CD8-positive, alpha-beta memory T cell (primary cell): Measurements from ENCODE around the gene GRIP1. TPM values are rescaled to one million over a fixed set of nuclear protein-coding genes. Genes with fewer than 3 reads are reported as not detected.

Experiments
- CTCF ChIA-PET: fragments of 350-600 bp; sonication (Branson Sonifier 250); formaldehyde crosslinking; loops from one replicate; lab custom pipeline; 2021; ENCODE audit warnings: antibody characterized with exemption; lab: Charles Lee
- POLR2A ChIA-PET: fragments of 350-600 bp; sonication (Branson Sonifier 250); formaldehyde crosslinking; loops from one replicate; lab custom pipeline; 2021; ENCODE audit warnings: antibody characterized with exemption; lab: Charles Lee
- DNase-seq, 5 donors: peaks; one replicate each; pipeline versions ENCODE4 v3.0.0 to v3.0.0-alpha.2; 2020 to 2022; ENCODE audit warnings: mixed read lengths in 1 of 5
- H3K27ac ChIP-seq: one replicate; pipeline ENCODE4 v1.7.0; 2013; ENCODE audit warnings: low read depth, mild to moderate bottlenecking, low read length, moderate library complexity
- H3K27me3 ChIP-seq: 2 replicates; pipeline ENCODE4 v1.7.0; 2013; ENCODE audit warnings: low read length, mild to moderate bottlenecking; ENCODE audit not compliant: insufficient read depth, poor library complexity, severe bottlenecking
- H3K36me3 ChIP-seq: 2 replicates; pipeline ENCODE4 v1.7.0; 2013; ENCODE audit warnings: mild to moderate bottlenecking, low read length, moderate library complexity; ENCODE audit not compliant: insufficient read depth
- H3K4me1 ChIP-seq: 2 replicates; pipeline ENCODE4 v1.7.0; 2013; ENCODE audit warnings: mild to moderate bottlenecking, low read length, moderate library complexity; ENCODE audit not compliant: insufficient read depth
- H3K4me3 ChIP-seq: 2 replicates; pipeline ENCODE4 v1.7.0; 2013; ENCODE audit warnings: mild to moderate bottlenecking, low read length
- H3K9me3 ChIP-seq: 2 replicates; pipeline ENCODE4 v1.7.0; 2013; ENCODE audit warnings: mild to moderate bottlenecking, low read length
- H3K27ac Mint-ChIP-seq, 8 donors: one replicate each; pipeline ENCODE4 v1.8.0; 2020 to 2021; ENCODE audit warnings: mixed read lengths in 8 of 8, mild to moderate bottlenecking in 6 of 8, inconsistent platforms in 3 of 8, moderate library complexity in 3 of 8
- H3K27me3 Mint-ChIP-seq, 2 donors: one replicate each; pipeline ENCODE4 v1.8.0; 2020 to 2021; ENCODE audit warnings: mixed read lengths in 2 of 2, mild to moderate bottlenecking in 1 of 2, moderate library complexity in 1 of 2
- H3K36me3 Mint-ChIP-seq, 3 donors: one replicate each; pipeline ENCODE4 v1.8.0; 2020 to 2021; ENCODE audit warnings: mixed read lengths in 3 of 3, inconsistent platforms in 1 of 3, mild to moderate bottlenecking in 1 of 3
- H3K4me1 Mint-ChIP-seq, 3 donors: one replicate each; pipeline ENCODE4 v1.8.0; 2020 to 2021; ENCODE audit warnings: mixed read lengths in 3 of 3, inconsistent platforms in 1 of 3, mild to moderate bottlenecking in 1 of 3
- H3K4me3 Mint-ChIP-seq, 7 donors: one replicate each; pipeline ENCODE4 v1.8.0; 2020 to 2021; ENCODE audit warnings: mixed read lengths in 7 of 7, mild to moderate bottlenecking in 6 of 7, moderate library complexity in 4 of 7, inconsistent platforms in 2 of 7
- H3K9me3 Mint-ChIP-seq, 5 donors: one replicate each; pipeline ENCODE4 v1.8.0; 2020 to 2022; ENCODE audit warnings: mixed read lengths in 5 of 5, mild to moderate bottlenecking in 3 of 5, moderate library complexity in 2 of 5, inconsistent platforms in 1 of 5
- polyA plus RNA-seq: library from polyadenylated mRNA; unstranded; fragments of 300-500 nt; fragmentation: Illumina TruSeq; gene quantifications from one replicate; pipeline ENCODE4 v1.2.3, GENCODE V29; 2021
- total RNA-seq, 2 experiments: library from RNA; stranded (reverse); gene quantifications; one replicate each; pipeline ENCODE4 v1.2.3, GENCODE V29; 2021

The GRIP1 gene
- total and polyA plus RNA-seq, 3 experiments from 2014 or later, result 0.31 to 1.5 (median 1.3) TPM

DNA sequence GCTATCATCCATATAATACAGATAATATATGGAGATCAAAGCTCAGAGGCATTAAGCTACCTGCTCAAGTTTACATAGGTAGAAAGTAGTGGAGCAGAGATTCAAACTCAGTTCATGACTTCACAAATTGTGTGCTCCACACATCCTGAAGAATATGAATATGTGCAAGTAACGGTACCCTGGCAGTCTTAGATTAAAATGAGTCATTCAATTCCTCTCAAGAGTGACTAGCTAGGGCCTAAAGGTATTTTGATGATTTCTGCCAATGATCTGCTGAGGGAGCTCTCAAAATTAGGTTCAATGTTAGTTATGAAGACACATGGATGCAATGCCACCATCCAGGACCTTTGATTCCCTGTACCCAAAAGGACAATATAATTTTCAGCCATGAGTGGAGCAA is 58.9 kb downstream of the GRIP1 start:
- no peaks in the 10 kb centered on the region for H3K27me3 ChIP-seq
- no peaks in the 10 kb centered on the region for H3K4me1 ChIP-seq
- CTCF ChIA-PET, result no interaction called here
- no peaks in the 10 kb centered on the region for H3K4me1 Mint-ChIP-seq
- no peak overlapping the region for H3K27ac ChIP-seq
- H3K27ac Mint-ChIP-seq, result no peak overlapping the region
- no peaks in the 10 kb centered on the region for H3K36me3 ChIP-seq
- H3K27me3 Mint-ChIP-seq, result peaks cover 0 to 3% of the 10 kb centered on the region in 2 donors
- POLR2A ChIA-PET, result no interaction called here
- no peak overlapping the region for H3K4me3 ChIP-seq
- no peaks in the 10 kb centered on the region for H3K36me3 Mint-ChIP-seq
- H3K9me3 ChIP-seq, result no peaks in the 10 kb centered on the region
- no peak for DNase-seq
- no peaks in the 10 kb centered on the region for H3K9me3 Mint-ChIP-seq
- no peak overlapping the region for H3K4me3 Mint-ChIP-seq

DNA sequence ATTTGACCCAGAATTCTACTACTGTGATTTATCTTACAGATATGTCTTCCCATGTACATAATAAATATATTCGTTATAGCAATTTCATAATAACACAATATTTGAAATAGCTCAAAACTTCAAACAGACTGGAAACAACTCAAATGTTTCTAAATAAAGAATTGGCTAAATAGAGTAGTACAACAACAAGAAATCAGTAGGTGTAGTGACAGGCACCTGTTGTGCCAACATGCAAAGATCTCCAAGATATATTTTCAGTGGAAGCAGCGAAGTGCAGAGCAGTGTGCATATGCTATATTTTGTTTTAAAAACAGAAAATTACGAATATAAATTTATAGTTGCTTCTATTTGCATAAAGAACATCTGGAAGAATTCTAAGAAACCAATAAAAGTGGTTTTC is 60.9 kb downstream of the GRIP1 start:
- Mint-ChIP-seq H3K4me3 (no peak overlapping the region), H3K36me3 (no peaks in the 10 kb centered on the region), H3K27ac (no peak overlapping the region), H3K4me1 (no peaks in the 10 kb centered on the region), H3K9me3 (no peaks in the 10 kb centered on the region), H3K27me3 (peaks cover 0 to 7% of the 10 kb centered on the region in 2 donors)
- Histone ChIP-seq H3K36me3 (no peaks in the 10 kb centered on the region), H3K9me3 (no peaks in the 10 kb centered on the region), H3K27me3 (no peaks in the 10 kb centered on the region), H3K4me1 (no peaks in the 10 kb centered on the region), H3K27ac (no peak overlapping the region), H3K4me3 (no peak overlapping the region)
- no peak for DNase-seq
- POLR2A ChIA-PET, result no interaction called here
- CTCF ChIA-PET, result no interaction called here

DNA sequence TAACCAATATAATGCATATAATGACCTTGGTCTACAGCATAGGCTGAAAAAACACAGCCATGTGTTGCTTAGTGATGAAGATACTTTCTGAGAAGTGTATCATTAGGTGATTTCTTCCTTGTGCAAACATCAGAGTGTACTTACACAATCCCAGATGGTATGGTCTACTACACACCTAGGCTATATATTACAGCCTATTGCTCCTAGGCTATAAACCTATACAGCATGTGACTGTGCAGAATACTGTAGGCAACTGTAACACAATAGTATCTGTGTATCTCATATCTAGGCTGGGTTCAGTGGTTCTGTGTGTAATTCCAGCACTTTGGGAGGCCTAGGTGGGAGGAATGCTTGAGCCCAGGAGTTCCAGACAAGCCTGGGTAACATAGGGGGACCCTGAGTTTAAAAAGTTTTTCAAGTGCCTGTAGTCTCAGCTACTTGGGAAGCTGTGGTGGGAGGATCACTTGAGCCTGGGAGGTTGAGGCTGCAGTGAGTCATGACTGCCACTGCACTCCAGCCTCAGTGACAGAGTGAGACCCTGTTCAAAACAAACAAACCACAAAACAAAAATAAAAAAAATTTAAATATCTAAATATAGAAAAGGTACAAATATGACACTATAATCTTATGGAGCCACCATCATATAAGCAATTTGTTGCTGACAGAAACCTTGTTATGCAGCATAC is 66.6 kb downstream of the GRIP1 start:
- Mint-ChIP-seq H3K27ac (no peak overlapping the region), H3K4me1 (no peaks in the 10 kb centered on the region), H3K4me3 (no peak overlapping the region), H3K36me3 (no peaks in the 10 kb centered on the region), H3K27me3 (peaks cover 0 to 7% of the 10 kb centered on the region in 2 donors), H3K9me3 (no peaks in the 10 kb centered on the region)
- Histone ChIP-seq H3K4me1 (no peaks in the 10 kb centered on the region), H3K27ac (no peak overlapping the region), H3K27me3 (no peaks in the 10 kb centered on the region), H3K9me3 (no peaks in the 10 kb centered on the region), H3K36me3 (no peaks in the 10 kb centered on the region), H3K4me3 (no peak overlapping the region)
- CTCF ChIA-PET, result no interaction called here
- DNase-seq, result no peak
- POLR2A ChIA-PET, result no interaction called here

DNA sequence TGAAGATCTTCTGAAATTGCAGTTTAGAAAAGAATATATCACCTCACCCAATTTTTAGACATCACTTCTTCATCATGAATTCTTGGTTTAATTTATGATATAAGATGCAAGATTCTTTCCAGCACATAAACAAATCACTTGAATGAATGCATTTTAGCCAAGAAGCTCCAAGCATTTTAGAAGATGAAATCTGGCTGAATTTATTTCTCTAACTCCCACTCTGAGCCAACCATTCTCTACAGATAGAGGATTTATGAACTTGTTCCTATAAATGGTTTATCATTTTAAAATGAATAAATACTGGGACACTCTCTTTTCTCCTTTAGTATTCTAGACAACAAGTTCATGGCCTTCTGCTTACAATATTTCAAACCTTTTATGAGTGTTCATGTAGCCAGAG is 71.7 kb downstream of the GRIP1 start:
- peaks cover 0 to 15% of the 10 kb centered on the region in 2 donors for H3K27me3 Mint-ChIP-seq
- H3K27ac ChIP-seq, result no peak overlapping the region
- no peak overlapping the region for H3K4me3 ChIP-seq
- H3K4me1 Mint-ChIP-seq, result no peaks in the 10 kb centered on the region
- no peaks in the 10 kb centered on the region for H3K36me3 ChIP-seq
- no peak for DNase-seq
- H3K9me3 Mint-ChIP-seq, result no peaks in the 10 kb centered on the region
- no peaks in the 10 kb centered on the region for H3K27me3 ChIP-seq
- no peaks in the 10 kb centered on the region for H3K9me3 ChIP-seq
- CTCF ChIA-PET, result no interaction called here
- H3K4me3 Mint-ChIP-seq, result no peak overlapping the region
- no peaks in the 10 kb centered on the region for H3K36me3 Mint-ChIP-seq
- H3K4me1 ChIP-seq, result no peaks in the 10 kb centered on the region
- H3K27ac Mint-ChIP-seq, result no peak overlapping the region
- POLR2A ChIA-PET, result no interaction called here

DNA sequence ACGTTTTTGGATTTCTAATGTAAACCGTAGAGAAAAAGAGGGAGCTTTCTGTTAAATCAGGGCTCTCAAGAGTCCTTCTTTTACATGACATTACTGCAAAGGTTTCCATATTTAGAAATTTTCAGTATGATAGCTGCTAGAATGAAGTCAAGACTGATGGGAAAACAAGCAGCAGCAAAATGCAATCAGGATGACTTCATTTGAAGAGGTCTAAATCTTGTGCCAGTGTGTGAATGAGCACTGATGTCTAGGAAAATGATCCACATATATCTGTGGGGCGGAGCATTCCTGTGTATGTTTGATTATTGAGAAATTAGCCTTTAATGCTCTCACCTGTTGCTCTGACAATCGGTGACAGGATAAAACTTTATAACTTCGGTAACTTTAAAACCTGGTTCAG is 73.6 kb downstream of the GRIP1 start:
- DNase-seq, result no peak
- Histone ChIP-seq H3K9me3 (no peaks in the 10 kb centered on the region), H3K4me1 (no peaks in the 10 kb centered on the region), H3K27me3 (no peaks in the 10 kb centered on the region), H3K27ac (no peak overlapping the region), H3K36me3 (no peaks in the 10 kb centered on the region), H3K4me3 (no peak overlapping the region)
- POLR2A ChIA-PET, result no interaction called here
- H3K27ac Mint-ChIP-seq, result no peak overlapping the region
- H3K36me3 Mint-ChIP-seq, result no peaks in the 10 kb centered on the region
- H3K27me3 Mint-ChIP-seq, result peaks cover 0 to 15% of the 10 kb centered on the region in 2 donors
- CTCF ChIA-PET, result no interaction called here
- no peaks in the 10 kb centered on the region for H3K9me3 Mint-ChIP-seq
- no peaks in the 10 kb centered on the region for H3K4me1 Mint-ChIP-seq
- no peak overlapping the region for H3K4me3 Mint-ChIP-seq

DNA sequence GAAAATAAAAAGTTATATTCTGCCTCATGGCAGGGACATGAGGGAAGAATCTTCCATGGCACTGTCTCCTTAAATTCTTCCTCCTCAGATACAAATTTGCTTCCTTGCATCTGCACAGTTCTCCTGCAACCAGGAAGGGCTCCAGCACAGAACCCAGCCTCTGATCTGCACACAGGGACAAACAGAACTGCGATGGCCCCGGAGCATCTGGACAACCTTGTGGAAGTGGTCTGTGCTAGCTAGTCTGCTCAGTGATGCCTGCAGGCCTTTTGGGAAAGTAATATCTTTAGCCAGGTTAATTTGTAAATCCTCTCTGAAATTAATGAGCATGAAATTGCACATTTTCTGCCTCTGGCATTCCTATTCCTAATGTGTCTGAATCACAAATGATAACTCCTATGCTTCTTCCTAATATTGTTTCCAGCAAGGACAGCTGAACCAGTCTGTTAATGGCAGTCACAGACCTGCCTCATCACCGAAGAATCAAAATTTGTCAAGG is 74.8 kb downstream of the GRIP1 start:
- H3K36me3 ChIP-seq, result no peaks in the 10 kb centered on the region
- H3K27ac ChIP-seq, result no peak overlapping the region
- no peaks in the 10 kb centered on the region for H3K27me3 ChIP-seq
- Mint-ChIP-seq H3K36me3 (no peaks in the 10 kb centered on the region), H3K9me3 (no peaks in the 10 kb centered on the region), H3K4me3 (no peak overlapping the region), H3K4me1 (no peaks in the 10 kb centered on the region), H3K27me3 (peaks cover 0 to 15% of the 10 kb centered on the region in 2 donors), H3K27ac (no peak overlapping the region)
- no peaks in the 10 kb centered on the region for H3K9me3 ChIP-seq
- CTCF ChIA-PET, result no interaction called here
- no peaks in the 10 kb centered on the region for H3K4me1 ChIP-seq
- POLR2A ChIA-PET, result no interaction called here
- no peak for DNase-seq
- H3K4me3 ChIP-seq, result no peak overlapping the region

DNA sequence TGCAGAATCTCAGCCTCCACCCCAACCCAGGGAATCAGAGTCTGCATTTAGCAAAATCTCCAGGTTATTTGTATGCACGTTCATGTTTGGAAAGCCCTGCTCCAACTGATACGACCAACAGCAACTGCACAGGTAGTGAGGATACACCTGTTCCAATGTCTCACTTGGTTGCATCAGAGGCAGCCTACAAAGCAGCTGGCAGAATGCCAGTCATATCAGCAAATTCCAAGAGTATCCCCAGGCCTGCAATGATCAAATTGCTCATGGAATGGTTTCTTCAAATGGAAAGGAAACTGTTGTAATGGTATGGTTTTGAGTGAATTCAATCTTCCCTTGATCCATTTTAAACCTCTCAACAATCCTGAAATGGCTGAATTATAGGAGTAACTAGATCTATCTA is 75.4 kb downstream of the GRIP1 start:
- DNase-seq, result no peak
- H3K9me3 Mint-ChIP-seq, result no peaks in the 10 kb centered on the region
- Histone ChIP-seq H3K27me3 (no peaks in the 10 kb centered on the region), H3K27ac (no peak overlapping the region), H3K36me3 (no peaks in the 10 kb centered on the region), H3K4me1 (no peaks in the 10 kb centered on the region), H3K4me3 (no peak overlapping the region), H3K9me3 (no peaks in the 10 kb centered on the region)
- no peak overlapping the region for H3K4me3 Mint-ChIP-seq
- no peaks in the 10 kb centered on the region for H3K36me3 Mint-ChIP-seq
- ChIA-PET POLR2A (no interaction called here), CTCF (no interaction called here)
- H3K27me3 Mint-ChIP-seq, result peaks cover 1 to 15% of the 10 kb centered on the region in 2 donors
- H3K4me1 Mint-ChIP-seq, result no peaks in the 10 kb centered on the region
- H3K27ac Mint-ChIP-seq, result no peak overlapping the region

DNA sequence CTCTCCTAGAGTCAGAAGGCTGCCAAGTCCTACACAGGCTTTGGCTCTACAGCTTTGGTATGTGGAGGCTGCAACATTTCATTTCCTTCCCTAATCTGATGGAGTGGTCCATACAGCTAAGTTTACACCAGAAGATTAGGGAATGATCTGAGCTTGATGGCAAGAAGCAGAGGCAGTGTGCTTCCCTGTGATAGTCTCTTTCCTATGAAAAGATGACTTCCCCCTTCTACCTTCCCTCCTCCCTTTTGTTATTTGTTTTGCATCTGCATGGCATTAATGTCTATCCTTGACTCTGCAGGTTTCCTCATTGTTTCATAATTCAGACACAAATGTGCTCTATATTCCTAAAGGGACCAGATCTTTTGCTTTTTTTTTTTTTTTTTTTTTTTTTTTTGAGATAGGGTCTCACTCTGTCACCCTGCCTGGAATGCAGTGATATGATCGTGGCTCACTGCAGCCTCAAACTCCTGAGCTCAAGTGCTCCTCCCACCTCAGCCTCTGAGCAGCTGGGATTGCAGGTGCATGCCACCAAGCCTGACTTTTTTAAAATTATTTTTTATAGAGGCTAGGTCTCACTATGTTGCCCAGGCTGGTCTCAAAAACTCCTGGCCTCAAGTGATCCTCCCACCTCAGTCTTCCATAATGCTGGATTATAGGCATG is 76.3 kb downstream of the GRIP1 start:
- H3K4me1 ChIP-seq, result no peaks in the 10 kb centered on the region
- no peak overlapping the region for H3K27ac ChIP-seq
- H3K27me3 ChIP-seq, result no peaks in the 10 kb centered on the region
- H3K27me3 Mint-ChIP-seq, result peaks cover 1 to 15% of the 10 kb centered on the region in 2 donors
- H3K4me3 ChIP-seq, result no peak overlapping the region
- no peak for DNase-seq
- H3K9me3 ChIP-seq, result no peaks in the 10 kb centered on the region
- H3K36me3 ChIP-seq, result no peaks in the 10 kb centered on the region
- H3K9me3 Mint-ChIP-seq, result no peaks in the 10 kb centered on the region
- CTCF ChIA-PET, result no interaction called here
- H3K36me3 Mint-ChIP-seq, result no peaks in the 10 kb centered on the region
- no peaks in the 10 kb centered on the region for H3K4me1 Mint-ChIP-seq
- no peak overlapping the region for H3K4me3 Mint-ChIP-seq
- H3K27ac Mint-ChIP-seq, result no peak overlapping the region
- POLR2A ChIA-PET, result no interaction called here
